Retinal pigment epithelial cell (primary cell): ENCODE measurements around the gene CENPO.

Experiments
- DNase-seq: peaks from one replicate; pipeline ENCODE4 v3.0.0-alpha.2; 2010; ENCODE audit warnings: low read depth
- H3K4me3 ChIP-seq: 2 replicates; pipeline ENCODE4 v1.5.1; 2011; ENCODE audit warnings: mild to moderate bottlenecking, low read length, control low read depth, moderate library complexity
- TF ChIP-seq, protein P1 (sequence below): conservative IDR thresholded peaks from 2 replicates; pipeline ENCODE4 v1.5.1; 2011; ENCODE audit warnings: low read depth, low read length, control low read depth, inconsistent platforms

CENPO gene

DNA sequence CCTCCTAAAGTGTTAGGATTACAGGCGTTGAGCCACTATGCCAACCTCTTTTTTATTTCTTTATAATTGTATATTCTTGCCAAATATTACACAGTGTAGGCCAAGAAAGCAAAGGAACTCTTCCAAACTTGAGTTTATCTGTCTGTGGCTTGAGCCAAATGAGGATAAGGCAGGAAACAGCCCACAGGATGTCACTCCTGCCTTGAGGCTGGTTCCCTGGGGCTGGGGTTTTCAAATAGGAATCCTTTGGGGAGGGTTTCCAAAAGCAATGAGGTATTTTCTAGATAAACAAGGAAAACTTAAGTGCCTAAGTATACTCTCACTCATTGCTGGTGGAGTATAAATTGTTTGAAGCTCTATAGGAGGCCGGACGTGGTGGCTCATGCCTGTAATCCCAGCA, 70.4 kb downstream of the CENPO start:
- TF ChIP-seq, protein P1, sequence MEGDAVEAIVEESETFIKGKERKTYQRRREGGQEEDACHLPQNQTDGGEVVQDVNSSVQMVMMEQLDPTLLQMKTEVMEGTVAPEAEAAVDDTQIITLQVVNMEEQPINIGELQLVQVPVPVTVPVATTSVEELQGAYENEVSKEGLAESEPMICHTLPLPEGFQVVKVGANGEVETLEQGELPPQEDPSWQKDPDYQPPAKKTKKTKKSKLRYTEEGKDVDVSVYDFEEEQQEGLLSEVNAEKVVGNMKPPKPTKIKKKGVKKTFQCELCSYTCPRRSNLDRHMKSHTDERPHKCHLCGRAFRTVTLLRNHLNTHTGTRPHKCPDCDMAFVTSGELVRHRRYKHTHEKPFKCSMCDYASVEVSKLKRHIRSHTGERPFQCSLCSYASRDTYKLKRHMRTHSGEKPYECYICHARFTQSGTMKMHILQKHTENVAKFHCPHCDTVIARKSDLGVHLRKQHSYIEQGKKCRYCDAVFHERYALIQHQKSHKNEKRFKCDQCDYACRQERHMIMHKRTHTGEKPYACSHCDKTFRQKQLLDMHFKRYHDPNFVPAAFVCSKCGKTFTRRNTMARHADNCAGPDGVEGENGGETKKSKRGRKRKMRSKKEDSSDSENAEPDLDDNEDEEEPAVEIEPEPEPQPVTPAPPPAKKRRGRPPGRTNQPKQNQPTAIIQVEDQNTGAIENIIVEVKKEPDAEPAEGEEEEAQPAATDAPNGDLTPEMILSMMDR, result no peak
- H3K4me3 ChIP-seq, result no peak overlapping the region
- no peak for DNase-seq

DNA sequence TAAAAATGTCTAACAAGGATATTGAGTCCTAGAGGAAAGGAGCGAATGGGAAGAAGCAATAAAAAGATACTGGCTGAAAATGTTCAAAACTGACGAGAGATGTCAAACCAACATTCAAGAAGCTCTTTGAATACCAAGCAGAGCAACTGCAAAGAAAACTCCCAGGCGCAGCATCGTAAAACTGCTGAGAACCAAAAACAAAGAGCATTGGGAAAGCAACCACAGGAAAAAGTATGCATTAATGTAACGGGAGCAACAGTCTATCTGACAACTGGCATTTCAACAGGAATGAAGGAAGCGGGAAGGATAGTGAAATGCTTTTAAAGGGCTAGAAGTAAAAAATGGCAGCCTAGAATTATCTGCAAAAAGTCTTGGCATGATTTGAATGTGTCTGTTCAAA, 73.7 kb downstream of the CENPO start:
- TF ChIP-seq, protein P1, result no peak
- H3K4me3 ChIP-seq, result no peak overlapping the region
- no peak for DNase-seq

DNA sequence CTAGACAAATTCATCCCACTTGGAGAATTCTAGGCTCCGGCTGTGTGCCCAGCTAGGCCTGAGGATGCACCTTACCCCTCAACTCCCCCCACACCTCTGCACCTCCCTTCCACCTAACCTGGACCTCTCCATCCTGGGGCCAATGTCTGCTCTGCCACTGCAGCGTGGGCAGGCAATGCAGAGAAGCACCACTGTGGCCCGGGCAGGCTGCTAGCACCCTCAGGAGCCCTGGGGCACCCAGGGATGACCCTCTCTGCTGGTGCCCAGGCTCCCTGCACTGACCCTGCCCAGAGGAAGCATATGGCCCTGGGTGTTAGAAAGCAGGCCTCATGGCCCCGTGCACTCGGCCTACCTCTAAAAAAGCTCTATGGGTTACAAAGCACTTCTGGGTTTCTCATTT, 77.2 kb downstream of the CENPO start:
- no peak for DNase-seq
- TF ChIP-seq, protein P1, result no peak
- H3K4me3 ChIP-seq, result no peak overlapping the region

DNA sequence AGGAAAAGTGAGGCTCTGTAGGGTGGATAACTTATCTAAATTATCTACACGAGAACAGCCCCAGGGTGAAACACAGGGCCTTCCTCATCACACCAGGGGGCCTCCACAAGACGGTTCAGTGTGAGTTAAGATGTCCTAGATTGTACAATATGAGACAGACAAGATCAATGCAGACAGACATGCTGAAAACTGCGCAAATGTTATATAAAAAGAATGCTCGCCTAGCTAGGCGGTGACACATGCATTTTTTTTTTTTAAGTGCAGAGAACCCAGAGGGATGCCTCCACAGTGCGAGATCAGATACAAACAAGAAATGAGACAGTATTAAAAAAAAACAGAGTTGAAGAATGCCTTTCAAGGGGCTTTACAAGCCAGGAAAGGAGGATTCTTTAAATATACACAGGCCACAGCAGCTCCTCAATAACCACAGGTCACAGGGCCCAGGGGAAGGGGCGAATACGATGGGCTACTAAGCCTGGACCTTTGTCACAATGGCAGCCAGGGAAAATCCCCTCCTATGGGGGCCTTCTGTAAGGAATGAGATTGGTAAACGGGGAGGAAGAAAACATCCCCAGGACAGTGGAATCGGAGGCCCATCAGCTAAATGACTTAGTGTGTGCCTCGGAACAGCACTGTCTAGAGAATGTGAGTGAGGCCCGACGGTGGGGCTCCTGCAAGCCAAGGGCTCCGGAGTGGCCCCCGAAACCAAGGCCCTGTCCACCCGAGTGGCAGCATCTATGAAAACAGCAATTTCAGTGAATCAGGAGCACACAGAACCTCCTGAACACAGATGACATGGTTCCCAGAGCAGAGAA, 77.9 kb downstream of the CENPO start:
- no peak overlapping the region for H3K4me3 ChIP-seq
- TF ChIP-seq, protein P1, result no peak
- DNase-seq, result no peak

DNA sequence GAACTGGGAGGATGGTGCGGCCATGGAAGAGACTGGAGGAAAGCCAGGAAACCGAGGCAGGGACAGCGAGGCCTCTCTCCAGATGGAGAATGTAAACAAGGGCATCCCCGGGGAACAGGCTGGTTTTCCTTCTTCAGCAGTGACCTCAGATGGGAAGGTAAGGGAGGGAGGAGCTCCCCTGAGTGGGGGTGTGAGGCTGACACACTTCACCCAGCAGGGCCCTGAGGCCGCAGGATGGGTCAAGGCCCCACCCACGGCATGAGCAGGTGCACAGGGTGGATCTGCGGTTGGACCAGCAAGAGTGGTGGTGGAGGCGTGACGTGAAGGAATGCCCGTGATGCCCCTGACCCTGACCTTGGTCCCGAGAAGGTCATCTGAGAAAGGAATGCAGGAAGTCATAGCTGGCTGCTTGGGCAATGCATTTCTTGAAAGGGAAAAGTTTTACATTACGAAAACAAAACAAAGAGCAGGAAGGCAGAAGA, 78.7 kb downstream of the CENPO start:
- H3K4me3 ChIP-seq, result no peak overlapping the region
- TF ChIP-seq, protein P1, result no peak
- DNase-seq, result no peak
